Measurements from ENCODE around the gene PAPSS1.
"Not testable (repeated sequence)": the region's sequence is repeated elsewhere in the genome, so short reads cannot be mapped to it uniquely, and the experiment has no call there.

The PAPSS1 gene

DNA sequence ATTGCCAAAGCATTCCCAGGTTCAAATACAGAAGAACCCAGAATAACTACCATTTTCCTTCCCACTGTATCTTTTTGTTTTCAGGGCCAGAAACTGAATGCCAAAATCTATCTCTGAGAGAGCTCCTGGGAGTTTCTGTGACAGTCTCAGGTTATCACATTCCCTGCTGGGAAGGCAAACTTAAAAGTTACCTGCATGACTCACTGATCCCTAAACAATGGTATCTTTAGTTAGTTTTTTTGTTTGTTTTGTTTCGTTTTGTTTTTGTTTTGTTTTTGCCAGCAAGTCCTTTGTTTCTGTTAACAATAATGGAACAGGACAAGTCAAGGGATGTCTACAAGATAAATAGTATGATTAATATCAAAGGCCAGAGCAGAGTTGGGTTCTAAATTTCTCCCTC, 34.3 kb downstream of the PAPSS1 start:
- no peak for DNase-seq

DNA sequence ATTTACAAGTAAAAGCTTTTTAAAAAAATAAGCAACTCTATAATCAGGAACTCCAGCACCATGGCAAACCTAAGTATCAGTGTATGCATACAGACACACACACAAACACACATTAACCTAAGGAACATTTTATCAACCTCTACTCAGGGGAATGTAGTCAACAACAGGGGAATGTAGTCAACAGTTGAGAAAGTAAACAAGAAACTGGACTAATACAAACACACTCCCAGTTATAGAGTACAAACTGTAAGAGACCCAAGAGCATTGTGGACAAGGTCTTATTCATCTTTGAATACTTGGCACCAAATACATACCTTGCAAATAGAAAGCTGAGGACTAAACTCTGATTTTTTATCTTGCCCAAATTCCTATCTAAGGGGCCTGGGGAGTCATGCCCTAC, 36.2 kb downstream of the PAPSS1 start:
- no peak for DNase-seq

DNA sequence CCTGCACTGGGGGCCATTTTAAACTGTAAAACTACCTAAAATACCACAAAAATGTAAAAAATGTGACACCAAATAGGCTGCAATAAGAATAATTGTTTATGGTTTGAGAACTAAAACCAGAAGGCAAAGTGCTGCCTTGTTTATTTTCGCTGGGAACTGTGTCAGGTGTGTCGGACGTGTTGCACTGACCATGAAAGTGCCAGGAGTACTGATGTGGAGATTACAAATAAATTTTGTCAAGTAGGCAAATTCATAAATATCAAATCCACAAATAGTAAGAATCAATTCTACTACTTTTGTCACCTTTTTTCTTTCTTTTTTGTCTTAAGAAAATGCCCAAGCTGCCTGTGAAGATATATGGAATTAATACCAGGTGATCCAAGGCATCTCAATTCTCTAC, 37.7 kb downstream of the PAPSS1 start:
- no peak for DNase-seq

DNA sequence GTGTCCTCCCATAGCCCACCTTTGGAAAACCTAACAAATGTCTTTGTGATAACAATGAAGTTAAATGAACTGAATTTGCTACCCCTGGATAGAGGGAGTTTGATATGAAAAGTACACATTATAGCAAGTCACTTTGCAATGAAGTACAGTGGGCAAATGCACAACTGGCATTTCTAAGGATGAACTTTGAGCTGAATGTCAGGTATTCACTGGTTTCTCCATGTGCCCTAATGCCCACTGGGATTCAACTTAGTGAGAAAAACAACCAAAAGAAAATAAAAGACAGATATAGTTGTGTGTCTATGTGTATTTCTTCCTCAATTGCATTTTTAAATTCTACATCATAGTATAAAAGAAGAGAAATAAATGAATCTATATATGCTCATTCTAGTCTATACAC, 51.0 kb downstream of the PAPSS1 start:
- DNase-seq: no peak

DNA sequence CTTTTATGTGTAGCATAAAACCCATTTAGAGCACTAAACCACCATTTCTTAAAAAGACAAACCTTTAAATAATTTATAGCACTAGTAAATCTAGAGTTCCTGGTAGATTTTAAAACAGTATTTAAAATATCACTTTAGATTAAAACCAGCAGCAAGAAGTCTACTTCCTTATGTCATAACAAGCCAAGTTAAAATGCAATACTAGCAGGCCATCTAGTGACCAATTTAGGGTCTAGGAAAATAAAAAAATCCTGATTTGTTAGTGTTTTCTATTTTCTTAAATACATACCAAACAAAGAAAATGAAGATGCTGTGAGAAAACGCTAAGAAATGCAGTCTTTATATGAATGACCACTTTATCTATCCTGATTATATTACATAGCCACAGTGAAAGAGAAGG, 53.9 kb downstream of the PAPSS1 start:
- DNase-seq: no peak

DNA sequence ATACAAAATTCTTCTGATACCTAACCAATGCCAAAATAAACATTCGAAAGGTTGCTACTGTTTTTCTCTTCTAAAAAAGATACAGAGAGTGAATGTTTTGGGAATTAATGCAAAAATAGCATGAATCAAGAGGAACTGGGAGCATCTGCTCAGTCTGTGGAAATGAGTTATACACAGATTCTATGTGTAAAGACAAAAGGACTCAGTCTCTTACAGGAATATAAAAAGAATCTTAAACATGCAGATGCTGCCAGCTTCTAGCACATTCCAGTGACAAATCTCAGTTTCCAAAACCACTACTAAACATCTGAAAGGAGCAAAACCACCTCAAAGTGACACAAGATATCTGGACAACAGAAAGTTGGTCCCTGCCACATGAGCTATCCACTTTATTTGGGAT, 55.0 kb downstream of the PAPSS1 start:
- DNase-seq: no peak

DNA sequence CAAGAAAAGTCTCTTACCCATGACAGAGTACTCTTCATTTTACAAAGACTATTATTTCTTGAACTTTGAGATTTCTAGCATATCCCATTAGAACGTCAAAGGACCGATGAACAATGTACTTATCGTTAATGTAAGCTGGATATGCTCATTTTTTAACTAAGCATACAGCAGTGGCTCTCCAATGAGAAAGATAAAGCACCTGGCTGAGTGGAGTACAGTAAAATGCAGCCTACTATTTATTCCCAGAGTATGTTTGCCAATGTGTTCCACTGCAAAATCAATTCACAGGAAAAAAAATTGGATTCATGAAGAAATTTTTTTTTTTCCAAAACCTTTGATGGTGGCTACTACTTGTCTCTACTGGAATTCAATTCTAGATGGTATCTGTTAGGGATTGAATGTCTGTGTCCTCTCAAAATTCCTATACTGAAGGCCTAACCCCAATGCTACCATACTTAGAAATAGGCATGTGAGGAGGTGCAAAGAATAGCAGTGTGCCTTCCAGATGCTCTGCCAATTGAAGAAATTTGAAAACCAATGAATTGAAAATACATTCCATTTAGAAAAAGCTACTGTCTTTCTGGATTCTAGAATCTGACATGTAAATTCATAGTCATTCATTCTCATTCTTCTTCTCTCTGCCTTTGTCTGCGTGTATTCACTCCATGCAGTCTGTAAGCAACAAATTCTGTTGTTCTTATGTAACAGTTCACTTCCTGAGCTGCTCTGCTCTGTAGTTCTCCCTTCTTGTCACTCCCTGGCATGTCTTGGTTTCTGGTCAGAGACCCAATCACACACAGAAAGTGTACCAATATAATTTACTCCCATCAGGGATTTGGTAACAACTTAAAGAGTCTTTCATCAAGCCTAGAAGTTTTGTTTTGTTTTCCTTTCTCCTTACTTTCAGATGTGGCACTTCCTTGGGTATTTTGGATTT, 61.4 kb downstream of the PAPSS1 start:
- DNase-seq: no peak

DNA sequence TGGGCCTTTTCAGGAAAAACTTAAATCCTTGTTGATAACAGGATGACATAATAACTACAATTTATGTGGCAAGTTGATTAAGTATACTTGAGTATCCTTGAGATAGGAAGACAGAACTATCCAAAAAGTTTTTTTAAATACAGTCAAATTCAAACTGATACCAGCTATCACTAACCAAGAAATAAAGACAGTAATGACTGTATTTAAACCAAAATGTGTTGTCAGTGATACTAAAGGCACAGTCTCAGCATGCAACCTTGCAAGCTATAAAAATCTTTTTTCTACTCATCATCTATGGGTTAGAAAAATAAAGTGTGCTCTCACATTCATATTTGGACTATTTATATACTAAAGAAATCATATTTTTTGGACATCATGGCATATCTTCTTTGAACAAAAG, 64.7 kb downstream of the PAPSS1 start:
- DNase-seq: no peak

DNA sequence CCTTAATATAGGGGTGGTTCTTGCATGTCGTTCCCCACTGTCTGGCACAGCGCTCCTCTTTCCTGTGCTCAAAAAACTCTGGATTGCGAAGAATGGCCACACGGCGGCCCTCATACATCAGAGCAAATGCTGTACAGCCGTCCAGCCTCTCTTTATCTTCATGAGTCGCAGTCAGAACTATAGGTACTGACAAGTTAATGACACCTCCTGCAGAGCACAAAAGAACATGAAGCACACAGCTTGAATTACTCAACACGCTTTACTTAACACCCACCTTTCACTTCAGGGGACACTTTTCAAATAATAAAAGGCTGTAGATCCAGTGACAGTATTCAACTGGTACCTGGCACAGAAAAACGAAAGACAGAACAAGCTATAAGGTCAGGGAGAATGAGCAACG, 65.3 kb downstream of the PAPSS1 start:
- no peak for DNase-seq

DNA sequence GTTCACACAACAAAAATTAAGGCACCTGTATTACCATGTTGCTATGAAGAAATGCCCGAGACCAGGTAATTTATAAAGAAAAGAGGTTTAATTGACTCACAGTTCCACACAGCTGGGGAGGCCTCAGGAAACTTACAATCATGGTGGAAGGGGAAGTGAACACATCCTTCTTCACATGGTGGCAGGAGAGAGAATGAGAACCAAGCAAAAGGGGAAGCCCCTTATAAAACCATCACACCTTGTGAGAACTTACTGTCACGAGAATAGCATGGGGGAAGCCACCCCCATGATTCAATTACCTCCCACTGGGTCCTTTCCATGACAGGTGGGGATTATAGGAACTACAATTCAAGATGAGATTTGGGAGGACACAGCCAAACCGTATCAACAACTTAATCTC, 68.6 kb downstream of the PAPSS1 start:
- DNase-seq: not testable (repeated sequence)

DNA sequence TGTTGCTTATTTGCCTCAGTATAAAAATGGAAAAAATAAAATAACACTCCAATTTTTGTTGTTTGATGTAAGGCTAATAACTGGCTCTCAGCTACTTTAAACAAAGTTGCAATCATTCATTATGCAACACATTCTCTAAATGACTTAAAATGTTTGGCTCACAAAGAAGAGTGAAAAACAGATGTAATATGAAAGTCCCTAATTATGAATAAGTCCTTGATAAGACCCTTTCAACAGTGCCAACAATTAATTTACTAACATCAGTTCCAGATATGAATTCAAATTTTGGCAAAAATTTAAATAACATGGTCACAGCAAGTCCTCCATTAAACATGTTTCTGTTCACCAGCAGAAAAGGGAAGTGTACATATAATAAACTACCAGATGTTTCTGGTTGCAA, 69.8 kb downstream of the PAPSS1 start:
- no peak for DNase-seq

DNA sequence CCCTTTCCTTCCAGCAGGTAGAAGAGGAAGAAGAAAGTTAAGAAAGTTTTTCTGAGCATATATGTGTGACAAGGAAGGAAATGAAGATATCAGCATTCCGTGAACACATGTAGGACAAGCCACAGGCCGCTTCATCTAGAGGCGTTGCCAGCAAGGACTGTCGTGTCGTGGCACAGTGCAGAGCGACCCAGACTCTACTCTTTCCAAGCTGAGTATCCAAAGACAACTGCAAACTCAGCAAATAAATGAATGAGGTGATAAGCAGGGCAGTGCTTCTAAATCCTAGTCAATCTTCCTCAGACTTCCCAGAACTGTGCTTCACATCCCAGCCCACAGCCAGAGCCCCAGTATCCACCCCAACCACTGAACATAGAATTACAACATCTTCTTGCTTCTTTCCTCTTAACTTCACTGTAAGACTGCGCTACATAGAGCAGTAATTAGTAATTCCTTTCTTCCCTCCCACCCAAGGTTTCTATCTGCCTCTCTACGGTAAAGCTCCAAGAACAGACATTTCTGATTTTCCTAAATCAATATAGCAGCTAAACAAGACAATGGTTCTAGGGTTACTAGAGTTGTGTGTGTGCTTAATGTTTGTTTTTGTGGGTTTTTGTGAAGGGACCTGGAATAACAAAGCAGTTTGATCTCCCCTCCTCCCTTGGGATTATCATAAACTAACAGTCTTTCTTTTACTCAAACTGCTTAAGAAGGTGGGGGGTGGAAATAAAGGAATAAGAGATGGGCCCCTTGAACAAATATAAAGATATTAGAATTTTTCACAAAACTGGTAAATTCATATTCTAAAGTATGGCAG, 71.6 kb downstream of the PAPSS1 start:
- no peak for DNase-seq

DNA sequence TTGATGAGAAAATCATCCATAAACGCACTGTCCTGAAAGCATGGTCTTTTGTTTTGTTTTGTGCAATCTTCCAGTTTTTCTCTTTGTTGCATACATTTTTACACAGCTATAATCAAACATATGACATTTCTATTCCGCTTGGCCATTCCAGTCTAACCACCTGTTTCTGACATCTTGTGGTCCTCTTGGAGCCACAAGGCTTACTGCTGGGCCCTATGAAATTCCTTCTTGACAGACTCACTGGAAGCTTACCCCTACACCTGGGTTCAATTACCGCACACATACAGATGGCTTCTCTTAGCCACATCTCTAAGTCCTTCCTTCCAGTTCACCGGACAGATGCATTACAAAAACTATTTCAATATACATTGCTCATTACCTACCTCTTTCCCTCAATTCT, 72.4 kb downstream of the PAPSS1 start:
- DNase-seq: no peak

DNA sequence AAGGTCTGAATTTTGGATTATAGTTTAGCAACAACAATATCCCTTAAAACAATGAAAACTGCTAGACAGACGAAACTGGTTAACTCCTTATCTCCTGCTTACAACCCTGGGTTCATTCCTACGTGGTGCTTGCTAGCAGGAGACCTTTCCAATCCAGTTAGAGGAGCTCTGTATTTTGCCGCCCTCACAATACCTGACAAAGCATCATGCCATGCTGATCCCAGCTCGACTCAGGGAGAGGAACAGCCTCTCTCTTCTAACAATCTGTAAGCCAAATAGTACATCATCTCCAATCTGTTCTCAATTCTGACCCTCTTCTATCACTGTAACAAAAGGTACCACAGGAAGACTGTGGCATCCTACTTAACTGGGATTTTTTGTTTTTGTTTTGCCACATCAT, 74.4 kb downstream of the PAPSS1 start:
- DNase-seq: no peak

DNA sequence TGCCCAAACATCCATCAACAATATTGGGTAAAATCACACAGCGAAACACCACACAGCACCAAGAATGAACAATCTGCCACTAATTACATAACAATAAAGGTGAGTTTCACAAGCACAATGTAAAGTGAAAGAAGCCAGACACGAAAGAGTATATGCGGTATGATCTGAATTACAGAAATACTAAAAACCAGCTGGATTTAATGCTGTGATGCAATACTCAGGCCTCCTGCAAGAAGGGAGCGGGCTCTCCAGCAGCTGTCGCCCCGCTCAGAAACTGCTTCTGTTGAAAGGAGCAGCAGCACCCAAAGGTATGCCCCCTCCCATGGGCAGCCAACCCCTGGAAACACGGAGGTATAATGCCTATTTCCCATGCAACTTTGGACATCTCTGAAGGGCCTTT, 77.0 kb downstream of the PAPSS1 start:
- DNase-seq: no peak

DNA sequence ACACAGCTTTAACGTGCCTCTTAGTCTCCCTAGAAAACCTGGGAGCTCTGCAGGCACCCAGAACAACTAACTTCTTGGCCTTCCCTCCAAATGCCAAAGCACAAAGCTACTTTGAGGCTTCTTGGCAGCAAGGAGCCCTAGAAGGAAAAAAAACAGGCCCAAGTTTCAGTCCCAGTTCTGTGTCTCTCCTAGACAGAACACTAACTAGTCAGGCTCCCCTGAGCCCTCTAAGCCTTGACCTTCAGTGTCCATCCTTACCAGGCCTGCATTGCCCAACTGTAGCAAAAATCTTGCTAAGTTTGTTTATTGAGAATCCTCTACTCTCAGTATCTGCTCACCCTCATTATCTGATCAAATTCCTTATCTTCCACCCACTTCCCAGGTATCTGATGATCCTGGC, 79.2 kb downstream of the PAPSS1 start:
- no peak for DNase-seq

DNA sequence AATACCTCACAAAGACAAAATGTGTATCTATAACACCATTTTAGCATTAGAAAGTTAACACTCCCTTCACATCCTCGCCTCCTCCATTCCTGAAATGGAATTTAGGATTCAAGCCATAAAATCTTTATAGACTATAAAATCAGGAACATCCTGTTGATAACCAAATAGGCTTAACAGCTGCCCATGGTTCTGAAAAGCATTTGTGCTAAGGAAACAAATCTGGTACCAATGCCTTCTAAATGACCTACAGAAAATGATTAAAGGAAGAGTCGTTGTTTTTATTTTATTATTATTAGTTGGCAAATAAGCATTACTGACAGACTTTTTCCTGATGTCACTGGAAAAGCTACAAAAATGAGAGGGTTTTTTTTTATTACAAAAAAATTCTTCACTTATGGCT, 79.8 kb downstream of the PAPSS1 start:
- no peak for DNase-seq

DNA sequence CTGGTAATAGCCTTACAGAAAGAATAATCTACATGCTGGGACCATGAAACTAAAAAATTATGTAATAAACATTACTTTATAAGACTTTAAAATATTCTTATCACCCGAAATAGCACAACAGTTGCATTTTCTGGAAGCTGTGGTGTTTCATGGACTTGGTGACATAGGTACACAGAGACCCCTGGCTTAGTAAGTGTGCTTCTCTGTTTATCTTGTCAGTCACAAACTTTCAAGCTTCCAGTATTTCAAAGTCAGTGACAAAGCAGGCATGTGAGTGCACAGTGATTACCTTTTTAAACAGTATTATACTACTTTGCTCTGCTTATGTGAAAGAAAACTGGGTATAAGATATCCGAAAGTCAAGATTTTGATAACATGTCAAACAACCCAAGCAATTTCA, 84.3 kb downstream of the PAPSS1 start:
- DNase-seq: no peak

DNA sequence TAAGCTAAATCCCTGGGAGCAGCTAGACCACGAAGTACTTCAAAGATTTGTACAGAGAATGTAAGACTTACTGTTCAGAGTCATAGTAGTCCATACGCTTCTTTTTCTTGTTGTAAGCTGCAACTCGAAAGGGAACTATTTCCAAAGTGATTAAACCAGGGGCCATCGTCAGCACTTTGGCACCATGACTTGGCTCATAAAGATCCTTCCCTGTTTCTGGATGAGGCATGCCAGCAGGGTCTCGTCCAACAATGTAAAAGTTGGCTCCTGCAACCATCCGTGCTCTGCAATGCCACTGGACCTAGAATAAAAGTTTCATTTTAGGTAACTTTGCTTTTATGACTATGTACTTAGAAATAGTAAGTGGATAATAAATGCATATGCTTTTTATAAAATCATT, 88.5 kb downstream of the PAPSS1 start:
- DNase-seq: no peak

DNA sequence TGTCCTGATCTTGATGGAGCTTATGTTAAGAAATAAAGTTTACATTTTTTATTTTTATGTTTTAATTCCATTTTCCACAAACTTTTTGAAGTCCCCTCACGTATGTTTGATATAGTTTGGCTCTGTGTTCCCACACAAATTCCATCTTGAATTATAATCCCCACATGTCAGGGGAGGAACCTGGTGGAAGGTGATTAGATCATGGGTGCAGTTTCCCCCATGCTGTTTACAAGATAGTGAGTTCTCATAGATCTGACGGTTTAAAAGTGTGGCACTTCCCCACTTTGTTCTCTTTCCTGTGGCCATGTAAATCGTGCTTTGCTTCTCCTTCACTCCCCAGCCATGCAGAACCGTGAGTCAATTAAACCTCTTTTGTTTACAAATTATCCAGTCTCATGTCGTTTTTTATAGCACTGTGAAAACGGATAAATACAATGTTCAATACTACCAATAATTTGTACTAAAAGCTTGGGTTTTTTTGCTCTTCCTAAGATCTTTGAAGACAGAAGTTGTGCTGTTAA, 89.8 kb downstream of the PAPSS1 start:
- no peak for DNase-seq

DNA sequence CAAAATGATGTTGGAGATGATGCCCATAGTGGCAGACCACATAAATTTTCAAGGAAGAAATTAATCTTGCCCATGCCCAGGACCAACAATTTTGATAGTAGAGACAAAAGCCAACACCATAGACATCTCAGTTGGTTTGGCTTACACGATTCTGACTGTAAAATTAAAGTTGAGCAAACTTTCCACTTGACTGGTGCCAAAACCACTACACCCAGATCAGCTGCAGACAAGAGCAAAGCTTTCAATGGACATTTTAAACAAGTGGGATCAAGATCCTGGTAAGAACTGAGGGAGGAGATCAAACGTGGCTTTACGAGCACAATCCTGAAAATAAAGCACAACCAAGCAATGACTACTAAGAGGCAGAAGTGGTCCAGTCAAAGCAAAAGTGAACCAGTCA, 90.7 kb downstream of the PAPSS1 start:
- no peak for DNase-seq

DNA sequence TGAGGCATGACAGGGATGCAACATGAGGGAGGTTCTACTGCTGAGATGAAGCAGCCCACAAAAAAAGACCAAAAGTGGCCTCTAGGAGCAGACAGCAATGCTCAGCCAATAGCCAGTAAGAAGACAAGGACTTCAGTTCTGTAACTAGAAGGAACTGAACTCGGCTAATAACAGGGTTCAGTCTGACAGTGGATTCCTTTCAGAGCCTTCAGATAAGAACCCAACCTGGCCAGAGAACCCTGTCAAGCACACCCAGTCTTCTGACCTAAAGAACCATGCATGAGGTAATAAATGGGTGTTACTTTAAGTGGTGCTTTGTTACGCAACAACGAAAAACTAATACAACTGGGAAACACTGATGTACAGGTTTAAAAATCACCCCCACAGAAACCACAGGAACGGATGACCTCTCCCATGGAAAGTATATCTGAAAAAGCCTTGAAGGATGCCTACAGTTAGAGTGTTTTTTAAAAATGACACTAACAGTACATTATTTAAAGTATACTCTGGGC, 94.6 kb downstream of the PAPSS1 start:
- no peak for DNase-seq

DNA sequence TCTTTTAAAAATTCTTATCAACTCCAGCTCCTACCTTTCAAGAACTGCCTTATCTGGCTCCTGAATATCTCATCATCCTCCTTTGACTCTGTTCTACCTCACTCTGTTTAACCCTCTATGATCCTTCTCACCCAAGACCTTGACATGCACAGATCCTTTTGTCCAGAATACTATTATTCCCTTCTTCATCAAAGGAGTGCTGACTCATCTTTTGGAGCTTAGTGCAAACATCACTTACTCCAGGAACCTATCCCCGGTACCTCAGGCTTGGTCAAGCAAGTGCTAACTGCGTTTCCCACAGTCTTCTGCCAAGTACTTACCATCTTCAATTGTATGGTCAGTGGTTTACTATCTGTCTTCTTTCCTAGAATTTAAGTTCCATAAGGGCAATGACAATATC, 96.0 kb downstream of the PAPSS1 start:
- DNase-seq: no peak

DNA sequence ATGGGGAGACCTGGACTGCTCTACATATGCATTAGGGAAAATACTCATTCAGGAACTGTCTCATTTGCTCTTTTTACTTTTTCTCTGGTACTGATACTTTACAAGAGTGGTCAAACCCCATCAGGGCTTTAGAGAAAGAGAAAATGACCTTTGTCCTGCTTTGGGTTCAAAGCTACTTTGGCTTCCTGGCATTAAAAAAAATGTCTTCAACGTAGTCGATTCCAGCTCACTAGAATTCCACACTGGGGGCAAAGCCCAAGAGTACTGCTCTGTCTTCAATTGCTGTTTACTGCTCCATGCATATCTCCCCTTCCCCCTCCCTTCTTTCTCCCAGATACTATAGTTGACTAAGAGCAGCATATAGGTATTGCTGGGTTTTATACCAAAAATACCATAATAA, 98.0 kb downstream of the PAPSS1 start:
- DNase-seq: no peak
